ENCODE measurements around the gene OR2V1. TPM values are rescaled to one million over a fixed set of nuclear protein-coding genes. Genes with fewer than 3 reads are reported as not detected.
A peak's percentile ranks its signal among the peaks of the same experiment; 100 is the strongest.
"Not testable (repeated sequence)": the region's sequence is repeated elsewhere in the genome, so short reads cannot be mapped to it uniquely, and the experiment has no call there.

Gene OR2V1
- total RNA-seq (not detected), polyA plus RNA-seq (not detected)
- long read RNA-seq, donor 1: 0 reads
- long read RNA-seq, donor 2, partial matches to known transcripts: 0 of 1 reads
- long read RNA-seq, donor 2, other reads (novel, unspliced or antisense): 0 of 1 reads

GRCh38 chr5:181130832-181131496, at the start of gene OR2V1:
TSS of gene OR2V1 (minus strand) at chr5:181131169. CDS start at chr5:181125304, 5,865 bp downstream.
- WGBS, 5 donors: 62 to 78% (median 77%) methylated on average over 11 to 14 of the region's 14 CpGs
- Histone ChIP-seq H3K27me3 (replicated peaks in 1 of 7) (peaks cover 0 to 78% (median 2%) of the 10 kb centered on the region in 7 donors), H3K9me3 (peaks cover 0 to 4% (median under 1%) of the 10 kb centered on the region in 8 donors), H3K4me3 (no peak within 1 kb of the TSS), H3K36me3 (no peaks in the 10 kb centered on the region), H3K27ac (no peak within 1 kb of the TSS), H3K4me1 (peaks cover 0 to 19% (median 0%) of the 10 kb centered on the region in 6 donors)
- intact Hi-C loops (cut with DNase I; ENCODE audit: low total_unique reads): no loop called here
- peak; percentile 52 for DNase-seq
- TF ChIP-seq CTCF (IDR thresholded peaks at IDR 0.05 in 8 of 11, conservative IDR thresholded peaks at IDR 0.05 in 3 of 11): no peak
- no peak for TF ChIP-seq POLR2AphosphoS5 (IDR thresholded peaks at IDR 0.05)
- TF ChIP-seq POLR2A (IDR thresholded peaks at IDR 0.05): no peak

GRCh38 chr5:181177559-181177958, 46.6 kb upstream of the OR2V1 start:
- peaks cover 0 to 27% (median 18%) of the 10 kb centered on the region in 6 donors for H3K4me1 ChIP-seq
- 65 to 76% (median 70%) methylated on average over 14 of the region's 14 CpGs for WGBS, 5 donors
- intact Hi-C loops (cut with DNase I; ENCODE audit: low total_unique reads): not testable (repeated sequence)

GRCh38 chr5:181176254-181176952, 45.4 kb upstream of the OR2V1 start:
- no peak for DNase-seq
- Histone ChIP-seq H3K9me3 (no peaks in the 10 kb centered on the region), H3K36me3 (no peaks in the 10 kb centered on the region), H3K27ac (no peak overlapping the region), H3K27me3 (replicated peaks in 1 of 7) (peaks cover 0 to 54% (median 33%) of the 10 kb centered on the region in 7 donors), H3K4me1 (peaks cover 0 to 19% (median 13%) of the 10 kb centered on the region in 6 donors), H3K4me3 (no peak overlapping the region)
- WGBS, 5 donors: 71 to 80% (median 76%) methylated on average over 3 of the region's 3 CpGs
- intact Hi-C loops (cut with DNase I; ENCODE audit: low total_unique reads): no loop called here
- TF ChIP-seq CTCF (IDR thresholded peaks at IDR 0.05 in 8 of 11, conservative IDR thresholded peaks at IDR 0.05 in 3 of 11) (no peak), POLR2AphosphoS5 (IDR thresholded peaks at IDR 0.05) (no peak), POLR2A (IDR thresholded peaks at IDR 0.05) (no peak)

More at GRCh38 chr5:181177559-181177958, 46.6 kb upstream of the OR2V1 start:
- not testable (repeated sequence) for DNase-seq, H3K36me3 ChIP-seq, H3K27ac ChIP-seq, H3K9me3 ChIP-seq, H3K4me3 ChIP-seq
- H3K27me3 ChIP-seq (replicated peaks in 1 of 7): peaks cover 0 to 42% (median 30%) of the 10 kb centered on the region in 7 donors

GRCh38 chr5:181173420-181174342, 42.7 kb upstream of the OR2V1 start:
- WGBS, 5 donors: 5 to 10% (median 8%) methylated on average over 47 to 50 of the region's 50 CpGs
- peaks cover 0 to 81% (median 56%) of the 10 kb centered on the region in 7 donors for H3K27me3 ChIP-seq (replicated peaks in 1 of 7)
- no peak for DNase-seq
- peak overlapping the region in 2 of 8 donors; percentile 10 to 28 for H3K27ac ChIP-seq
- H3K4me1 ChIP-seq: peaks cover 0 to 34% (median 21%) of the 10 kb centered on the region in 6 donors
- no peaks in the 10 kb centered on the region for H3K36me3 ChIP-seq
- no peaks in the 10 kb centered on the region for H3K9me3 ChIP-seq
- H3K4me3 ChIP-seq: peak overlapping the region in 2 of 8 donors; percentile 10 to 50
- TF ChIP-seq CTCF (IDR thresholded peaks at IDR 0.05 in 8 of 11, conservative IDR thresholded peaks at IDR 0.05 in 3 of 11) (peak in 2 of 11 experiments; percentile 15 to 30), POLR2A (IDR thresholded peaks at IDR 0.05) (no peak), POLR2AphosphoS5 (IDR thresholded peaks at IDR 0.05) (no peak)
- intact Hi-C loops (cut with DNase I; ENCODE audit: low total_unique reads): no loop called here
